GM18858 (cell line): Measurements from ENCODE around the gene TENM4.

Experiments
- ATAC-seq: cut with Tn5 transposase; IDR thresholded peaks from one replicate; pipeline ENCODE4 v1.9.1; 2021; ENCODE audit not compliant: unreplicated experiment

The TENM4 gene

GRCh38 chr11:79067352-79067679, 373.5 kb downstream of the TENM4 start:
- ATAC-seq, result no peak

GRCh38 chr11:79066456-79067351, 374.1 kb downstream of the TENM4 start:
- ATAC-seq, result no peak

- ATAC-seq, result no peak
Observed at GRCh38 chr11:79062814-79063762, 377.7 kb downstream of the TENM4 start.

GRCh38 chr11:79060081-79060953, 380.5 kb downstream of the TENM4 start:
- no peak for ATAC-seq

GRCh38 chr11:79059141-79059540, 381.7 kb downstream of the TENM4 start:
- ATAC-seq, result no peak

- ATAC-seq, result no peak
Observed at GRCh38 chr11:79055856-79056631, 384.8 kb downstream of the TENM4 start.

- ATAC-seq, result no peak
Observed at GRCh38 chr11:79054636-79055035, 386.2 kb downstream of the TENM4 start.

- no peak for ATAC-seq
Observed at GRCh38 chr11:79052544-79052943, 388.3 kb downstream of the TENM4 start.

GRCh38 chr11:79050786-79051185, 390.0 kb downstream of the TENM4 start:
- no peak for ATAC-seq

- no peak for ATAC-seq
Observed at GRCh38 chr11:79049741-79050179, 391.1 kb downstream of the TENM4 start.

GRCh38 chr11:79047980-79048379, 392.9 kb downstream of the TENM4 start:
- no peak for ATAC-seq

GRCh38 chr11:79047321-79047720, 393.5 kb downstream of the TENM4 start:
- no peak for ATAC-seq

- no peak for ATAC-seq
Observed at GRCh38 chr11:79046366-79046765, 394.5 kb downstream of the TENM4 start.

GRCh38 chr11:79045800-79046304, 395.0 kb downstream of the TENM4 start:
- no peak for ATAC-seq

- ATAC-seq, result no peak
Observed at GRCh38 chr11:79045018-79045799, 395.6 kb downstream of the TENM4 start.

- ATAC-seq, result no peak
Observed at GRCh38 chr11:79044201-79044600, 396.6 kb downstream of the TENM4 start.

GRCh38 chr11:79043726-79044125, 397.1 kb downstream of the TENM4 start:
- ATAC-seq, result no peak

GRCh38 chr11:79042824-79043223, 398.0 kb downstream of the TENM4 start:
- ATAC-seq, result no peak

GRCh38 chr11:79040348-79040747, 400.5 kb downstream of the TENM4 start:
- no peak for ATAC-seq
